Right forelimb (tissue), 1 donor: Measurements from ENCODE around the gene HTRA3.

Experiments
- DNase-seq: peaks from one replicate; pipeline ENCODE4 v3.0.0-alpha.2; 2018

HTRA3 gene

DNA sequence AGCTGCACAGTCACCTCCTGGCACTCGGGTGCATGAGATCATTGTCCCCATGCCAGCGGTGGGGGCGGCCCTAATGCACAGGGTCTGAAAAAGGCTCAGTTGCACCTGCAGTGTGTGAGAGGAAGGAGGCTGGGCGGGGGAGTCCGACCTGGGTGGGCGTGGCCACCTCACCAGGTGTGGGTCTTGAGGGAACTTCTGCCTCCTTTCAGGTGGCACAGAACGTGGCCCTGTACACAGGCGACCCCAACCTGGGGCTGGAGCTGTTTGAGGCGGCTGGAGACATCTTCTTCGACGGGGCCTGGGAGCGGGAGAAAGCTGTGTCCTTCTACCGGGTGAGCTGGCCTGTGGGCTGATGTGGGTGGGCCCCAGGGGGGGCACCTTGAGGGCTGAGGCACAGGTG is 34.3 kb upstream of the HTRA3 start:
- no peak for DNase-seq

DNA sequence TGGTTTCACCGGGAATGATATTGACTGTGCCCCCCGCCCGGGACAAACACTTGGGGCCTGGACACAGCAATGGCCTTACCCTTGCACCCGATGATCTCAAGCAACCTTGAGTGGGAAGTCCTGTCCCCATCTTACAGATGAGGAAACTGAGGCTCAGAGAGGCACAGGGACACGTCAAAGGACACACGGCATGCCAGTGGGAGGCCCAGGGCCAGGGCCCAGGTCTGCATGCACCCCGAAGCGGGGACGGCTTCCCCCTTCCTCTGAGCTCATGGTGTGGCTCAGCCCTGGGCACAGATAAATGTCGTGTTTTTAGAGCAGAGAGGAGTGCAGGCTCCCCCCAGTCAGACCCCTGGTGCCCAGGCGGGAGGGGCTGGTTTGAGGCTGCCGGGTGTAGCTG is 33.9 kb upstream of the HTRA3 start:
- DNase-seq, result no peak

DNA sequence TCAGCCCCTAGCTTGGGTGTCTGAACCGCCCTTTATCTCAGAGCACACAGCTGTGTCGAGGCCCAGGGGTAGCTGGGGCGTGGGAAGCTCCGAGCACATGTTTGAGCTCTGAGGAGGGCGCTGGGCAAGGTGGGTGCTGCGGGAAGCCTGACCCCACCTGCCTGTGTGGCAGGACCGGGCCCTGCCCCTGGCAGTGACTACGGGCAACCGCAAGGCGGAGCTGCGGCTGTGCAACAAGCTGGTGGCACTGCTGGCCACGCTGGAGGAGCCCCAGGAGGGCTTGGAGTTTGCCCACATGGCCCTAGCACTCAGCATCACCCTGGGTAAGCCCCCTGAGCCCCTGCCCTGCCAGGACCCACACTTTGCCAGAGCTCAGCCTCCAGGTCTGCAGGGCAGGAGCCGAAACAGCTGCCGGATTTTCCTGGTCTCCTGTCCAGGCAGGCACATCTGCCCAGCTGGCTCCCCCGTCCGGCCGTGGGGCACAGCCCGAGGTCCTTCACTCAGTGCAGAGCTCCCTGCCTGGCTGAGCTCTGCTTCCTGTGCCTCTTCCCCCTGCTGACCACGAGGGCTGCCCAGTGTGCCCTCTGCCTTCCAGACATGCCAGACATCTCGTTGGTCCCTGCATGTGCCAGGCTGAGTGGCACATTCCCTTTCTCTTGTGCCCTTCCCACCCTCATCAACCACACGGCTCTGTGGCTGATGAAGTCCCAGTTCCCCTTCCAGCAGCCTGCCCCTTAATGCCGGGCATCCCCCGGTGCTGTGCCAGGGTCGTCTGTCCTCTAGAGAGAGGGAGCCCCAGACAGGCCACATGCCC is 33.2 kb upstream of the HTRA3 start:
- no peak for DNase-seq

DNA sequence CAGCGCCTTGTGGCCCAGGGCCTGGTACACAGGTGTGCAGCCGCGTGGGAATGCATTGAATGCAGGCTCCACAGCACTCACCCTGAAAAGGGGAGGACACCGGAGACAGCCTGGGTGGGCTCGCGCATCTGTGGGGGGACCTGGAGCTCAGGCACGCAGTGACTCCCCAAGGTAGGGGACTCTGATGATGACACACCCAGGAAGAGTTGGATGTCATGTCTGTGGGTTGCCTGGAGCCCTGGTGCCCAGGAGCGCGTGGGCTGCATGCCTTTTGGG is 32.7 kb upstream of the HTRA3 start:
- DNase-seq, result no peak

DNA sequence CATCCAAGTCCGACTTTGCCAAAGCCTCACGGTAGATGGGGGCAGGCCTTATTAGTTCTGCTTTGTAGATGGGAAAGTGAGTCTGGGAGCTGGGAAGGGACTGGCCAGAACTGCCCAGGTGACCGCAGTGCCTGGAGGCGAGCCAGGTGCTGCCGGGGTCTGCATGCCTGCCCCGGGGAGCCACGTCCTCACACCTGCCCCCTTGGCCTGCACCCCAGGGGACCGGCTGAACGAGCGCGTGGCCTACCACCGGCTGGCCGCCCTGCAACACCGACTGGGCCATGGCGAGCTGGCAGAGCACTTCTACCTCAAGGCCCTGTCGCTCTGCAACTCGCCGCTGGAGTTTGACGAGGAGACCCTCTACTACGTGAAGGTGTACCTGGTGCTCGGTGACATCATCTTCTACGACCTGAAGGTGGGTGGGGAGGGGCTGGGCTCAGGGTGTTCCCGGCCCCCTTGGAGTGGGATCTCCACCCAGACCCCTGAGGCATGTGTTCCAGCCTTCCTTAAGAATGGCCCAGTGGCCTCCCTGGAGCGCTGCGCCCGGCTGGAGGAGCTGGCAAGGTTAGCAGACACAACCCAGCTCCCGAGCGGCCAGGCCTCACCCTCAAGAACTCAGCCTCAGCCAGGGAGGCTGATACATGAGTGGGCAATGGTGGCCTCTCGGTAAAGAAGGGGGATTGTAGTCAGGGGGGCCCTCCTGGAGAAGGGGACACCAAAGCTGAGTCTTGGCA is 32.1 kb upstream of the HTRA3 start:
- no peak for DNase-seq

DNA sequence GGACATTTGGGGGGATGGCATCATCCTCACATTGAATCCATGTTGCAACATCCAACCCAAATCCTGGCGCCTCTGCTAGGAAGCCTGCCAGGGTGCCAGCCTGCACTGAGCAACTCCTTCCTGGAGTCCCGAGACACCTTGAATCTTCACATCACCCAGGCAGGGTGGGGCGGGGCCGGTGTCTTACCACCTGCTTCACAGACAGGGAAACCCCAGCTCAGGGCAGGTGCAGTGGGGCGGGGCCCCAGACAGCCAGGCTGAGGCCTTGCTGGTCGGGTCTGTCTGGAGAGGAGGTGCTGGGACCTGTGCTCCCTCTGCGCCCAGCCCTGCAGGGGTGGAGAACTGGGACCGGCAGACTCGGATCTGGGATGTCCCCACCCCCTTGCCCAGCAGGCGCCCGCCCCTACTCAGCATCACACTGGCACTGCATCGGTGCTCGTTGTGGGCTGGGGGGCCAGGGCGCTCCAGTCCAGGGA is 31.5 kb upstream of the HTRA3 start:
- no peak for DNase-seq

DNA sequence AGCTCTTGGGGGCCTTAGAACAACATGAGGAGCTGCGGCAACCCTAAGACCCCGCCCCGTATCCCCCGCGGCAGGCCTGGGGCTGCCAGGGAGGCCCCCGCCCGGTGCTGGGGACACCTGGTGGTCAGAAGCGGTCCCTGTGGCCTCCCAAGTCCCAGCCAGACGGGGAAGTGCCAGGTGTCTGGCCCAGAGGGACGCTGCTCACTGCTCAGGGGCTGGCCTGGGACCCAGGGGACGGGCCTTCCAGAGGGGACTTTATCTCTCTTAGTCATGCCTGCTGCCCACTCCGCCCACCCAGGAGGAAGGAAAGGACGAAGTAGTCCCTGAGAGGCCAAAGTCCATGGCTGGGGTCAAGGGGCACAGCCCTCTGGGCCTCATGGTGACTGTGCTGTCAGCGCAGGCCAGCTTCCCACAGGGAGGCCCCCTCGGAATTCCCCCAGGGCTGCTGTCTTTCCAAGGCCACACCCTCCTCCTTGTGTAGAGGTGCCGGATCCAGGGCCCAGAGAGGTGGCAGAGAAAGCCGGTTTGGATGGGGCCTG is 31.0 kb upstream of the HTRA3 start:
- DNase-seq, result no peak

DNA sequence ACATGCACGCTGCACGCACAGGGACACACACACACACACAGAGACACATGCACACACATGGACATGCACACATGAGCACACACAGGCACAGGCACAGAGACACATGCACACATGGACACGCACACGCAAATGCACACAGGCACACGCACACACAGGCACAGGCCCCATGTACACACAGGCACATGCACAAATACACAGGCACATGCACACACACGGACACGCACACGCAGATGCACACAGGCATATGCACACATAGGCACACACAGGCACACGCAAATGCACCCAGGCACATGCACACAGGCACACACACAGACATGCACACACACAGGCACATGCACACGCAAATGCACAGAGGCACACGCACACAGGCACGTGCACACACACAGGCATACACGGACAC is 30.3 kb upstream of the HTRA3 start:
- no peak for DNase-seq

DNA sequence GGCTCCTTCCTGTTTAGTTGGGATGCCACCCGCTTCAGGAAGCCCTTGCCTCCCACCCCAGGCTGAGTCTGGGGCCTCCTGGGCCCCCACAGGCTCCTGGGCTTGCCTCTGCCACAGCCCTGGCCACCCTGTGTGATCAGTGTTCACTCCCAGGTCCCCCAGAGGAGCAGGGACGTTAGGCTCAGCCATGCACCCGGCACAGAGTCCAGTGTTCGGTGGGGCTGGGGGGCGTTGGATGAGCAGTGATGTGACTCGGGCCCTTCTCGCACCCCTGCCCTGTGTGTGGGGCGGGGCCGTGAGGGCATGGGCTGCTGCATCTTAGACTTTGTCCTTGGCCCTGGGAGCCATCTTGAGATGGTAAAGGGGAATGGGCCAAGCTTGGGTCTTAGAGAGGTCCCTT is 29.9 kb upstream of the HTRA3 start:
- DNase-seq, result no peak

DNA sequence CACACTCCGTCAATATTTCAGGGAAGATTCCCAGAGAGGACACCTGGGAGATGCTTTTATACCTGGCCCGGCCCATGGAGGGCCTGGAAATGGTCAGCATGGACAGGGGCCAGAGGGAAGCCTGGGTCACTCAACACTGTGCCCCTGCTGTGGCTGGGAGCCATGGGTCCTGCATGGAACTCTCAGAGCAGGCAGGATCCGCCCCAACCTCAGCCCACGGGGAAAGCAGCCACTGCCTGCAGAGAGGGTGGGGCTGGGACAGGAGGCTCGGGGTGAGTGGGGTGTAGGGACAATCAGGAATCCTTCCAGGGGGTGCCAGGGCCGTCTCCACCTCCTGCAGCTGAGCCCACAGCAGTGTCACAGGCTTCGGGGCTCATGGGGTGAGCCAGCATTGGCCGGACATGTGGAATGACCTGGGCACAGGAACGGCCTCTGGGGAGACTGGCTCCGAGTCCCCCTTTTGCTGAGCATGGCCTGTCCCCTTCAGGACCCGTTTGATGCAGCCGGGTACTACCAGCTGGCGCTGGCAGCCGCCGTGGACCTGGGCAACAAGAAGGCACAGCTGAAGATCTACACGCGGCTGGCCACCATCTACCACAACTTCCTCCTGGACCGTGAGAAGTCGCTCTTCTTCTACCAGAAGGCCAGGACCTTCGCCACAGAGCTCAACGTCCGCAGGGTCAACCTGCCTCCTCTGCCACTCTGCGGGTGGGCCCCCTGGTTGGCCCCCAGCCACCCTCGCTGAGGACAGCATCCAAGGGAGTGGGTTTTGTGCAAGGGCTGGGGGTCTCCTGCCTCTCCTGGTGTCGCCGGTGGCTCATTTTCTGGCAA is 29.1 kb upstream of the HTRA3 start:
- DNase-seq, result no peak

DNA sequence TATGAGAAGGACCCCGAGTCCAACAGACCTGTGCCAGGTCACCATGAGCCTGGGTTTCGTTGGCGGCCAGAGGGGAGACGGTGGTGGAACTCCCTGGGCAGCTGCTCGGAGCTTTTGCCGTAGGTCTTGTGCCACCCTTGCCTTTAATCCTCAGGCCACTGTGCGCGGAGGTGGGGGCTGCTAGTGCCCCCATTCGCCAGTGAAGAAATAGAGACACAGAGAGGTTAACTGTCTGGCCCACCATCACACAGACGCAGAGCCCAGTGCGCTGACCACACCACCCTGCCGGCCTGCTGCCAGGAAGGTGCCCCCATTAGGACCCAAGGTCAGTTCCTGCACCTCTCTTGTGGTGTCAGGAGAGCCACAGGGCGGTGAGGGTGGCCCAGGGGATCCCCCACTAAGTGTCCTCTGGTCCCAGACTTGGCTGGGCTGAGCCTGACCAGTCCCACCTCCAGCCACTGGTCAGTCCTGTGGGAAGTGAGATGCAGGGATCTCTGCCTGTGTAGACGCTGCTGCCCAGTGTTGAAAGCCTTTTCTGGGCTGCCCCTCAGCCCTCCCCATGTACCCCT is 28.3 kb upstream of the HTRA3 start:
- no peak for DNase-seq

DNA sequence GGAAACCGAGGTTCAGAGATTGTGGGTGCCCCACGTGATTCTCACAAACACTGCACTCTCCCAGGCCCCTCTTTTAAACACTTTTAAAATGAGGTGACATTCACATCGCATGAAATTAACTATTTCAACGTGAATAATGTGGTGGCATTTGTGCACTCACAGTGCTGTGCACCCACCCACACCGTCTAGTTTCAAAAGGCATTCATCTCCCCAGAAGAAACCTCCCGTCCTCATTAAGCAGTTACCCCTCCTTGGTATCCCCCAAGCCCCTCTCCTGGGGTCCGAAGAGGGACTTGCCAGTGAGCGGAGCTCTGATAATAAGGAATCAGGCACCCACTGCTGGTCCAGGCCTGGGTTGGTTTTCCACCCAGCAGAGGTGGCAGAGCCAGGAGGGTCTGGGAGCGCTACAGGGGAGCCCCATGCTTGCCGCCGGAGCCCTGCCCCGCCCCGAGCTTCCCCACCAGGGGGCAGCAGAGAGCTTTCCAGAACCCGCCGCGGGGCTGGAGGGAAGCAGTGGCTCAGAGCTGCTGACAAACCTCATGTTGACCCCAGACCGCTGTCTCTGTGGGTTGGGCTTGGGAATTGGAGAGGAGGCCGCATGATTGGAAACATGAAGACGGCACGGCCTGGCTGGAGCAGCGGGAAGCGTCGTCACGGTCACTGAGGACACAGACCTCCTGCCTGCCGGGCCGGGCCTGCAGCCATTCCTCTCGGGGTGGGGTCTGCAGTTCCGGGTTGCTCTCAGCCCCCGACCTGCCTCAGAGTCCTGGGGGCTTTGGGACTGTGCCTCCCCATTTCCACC is 27.5 kb upstream of the HTRA3 start:
- DNase-seq, result peak; percentile 97

DNA sequence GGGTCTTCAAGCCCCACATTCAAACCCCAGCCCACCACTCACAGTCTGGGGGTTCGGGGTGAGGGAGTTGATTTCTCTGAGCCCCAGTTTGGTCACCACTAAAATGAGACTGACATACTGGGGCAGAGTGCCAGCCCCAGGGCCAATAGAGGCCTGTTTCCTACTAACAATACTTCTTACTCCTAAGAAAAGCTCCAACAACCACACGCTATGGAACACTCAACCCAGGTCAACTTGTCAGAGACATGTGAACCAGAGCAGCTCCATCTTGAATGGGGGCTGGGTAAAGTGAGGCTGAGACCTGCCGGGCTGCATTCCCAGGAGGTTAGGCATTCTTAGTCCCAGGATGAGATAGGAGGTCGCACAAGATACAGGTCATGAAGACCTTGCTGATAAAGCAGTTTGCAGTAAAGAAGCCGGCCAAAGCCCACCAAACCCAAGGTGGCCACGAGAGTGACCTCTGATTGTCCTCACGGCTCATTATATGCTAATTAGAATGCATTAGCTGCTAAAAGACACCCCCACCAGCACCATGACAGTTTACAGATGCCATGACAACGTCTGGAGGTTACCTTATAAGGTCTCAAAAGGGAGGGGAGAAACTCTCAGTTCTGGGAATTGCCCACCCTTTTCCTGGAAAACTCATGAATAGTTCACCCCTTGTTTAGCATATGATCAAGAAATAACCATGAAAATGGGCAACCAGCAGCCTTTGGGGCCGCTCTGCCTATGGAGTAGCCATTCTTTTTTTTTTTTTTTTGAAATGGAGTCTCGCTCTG is 26.6 kb upstream of the HTRA3 start:
- DNase-seq, result no peak

DNA sequence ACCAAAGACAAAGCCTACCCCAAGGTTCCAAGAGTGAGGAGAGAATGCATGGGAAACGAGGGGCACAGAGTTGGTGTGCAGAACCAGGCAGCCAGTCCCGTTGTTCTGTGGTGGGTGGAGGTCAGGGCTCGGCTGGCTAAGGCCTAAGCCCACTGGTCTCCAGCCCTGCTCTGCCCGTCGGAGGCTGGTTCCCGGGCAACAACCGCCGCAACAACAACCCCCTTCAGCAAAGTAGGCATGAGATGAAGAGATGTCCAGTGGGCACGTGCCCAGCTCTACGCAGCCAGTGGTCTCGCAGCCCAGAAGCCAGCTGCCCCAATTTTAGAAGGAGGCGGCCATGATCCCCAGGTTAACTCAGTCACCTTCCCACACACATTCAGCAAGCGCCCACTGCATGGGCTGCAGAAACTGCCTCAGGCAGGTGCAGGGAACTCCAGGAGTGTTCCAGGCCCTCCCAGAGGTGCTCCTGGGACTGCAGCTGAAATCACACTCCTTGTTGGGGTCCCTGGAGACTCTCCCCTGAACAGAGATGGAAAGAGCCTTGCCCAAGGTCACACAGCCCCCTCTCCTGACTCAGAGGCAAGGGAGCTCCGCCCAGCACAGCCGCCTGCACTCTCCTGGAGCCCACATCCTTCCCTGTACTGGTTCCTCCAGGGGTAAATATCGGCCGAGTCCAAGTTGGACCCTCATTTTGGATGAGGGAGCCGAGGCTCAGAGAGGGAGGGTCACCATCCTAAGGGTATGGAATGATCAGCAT is 25.4 kb upstream of the HTRA3 start:
- DNase-seq, result no peak

DNA sequence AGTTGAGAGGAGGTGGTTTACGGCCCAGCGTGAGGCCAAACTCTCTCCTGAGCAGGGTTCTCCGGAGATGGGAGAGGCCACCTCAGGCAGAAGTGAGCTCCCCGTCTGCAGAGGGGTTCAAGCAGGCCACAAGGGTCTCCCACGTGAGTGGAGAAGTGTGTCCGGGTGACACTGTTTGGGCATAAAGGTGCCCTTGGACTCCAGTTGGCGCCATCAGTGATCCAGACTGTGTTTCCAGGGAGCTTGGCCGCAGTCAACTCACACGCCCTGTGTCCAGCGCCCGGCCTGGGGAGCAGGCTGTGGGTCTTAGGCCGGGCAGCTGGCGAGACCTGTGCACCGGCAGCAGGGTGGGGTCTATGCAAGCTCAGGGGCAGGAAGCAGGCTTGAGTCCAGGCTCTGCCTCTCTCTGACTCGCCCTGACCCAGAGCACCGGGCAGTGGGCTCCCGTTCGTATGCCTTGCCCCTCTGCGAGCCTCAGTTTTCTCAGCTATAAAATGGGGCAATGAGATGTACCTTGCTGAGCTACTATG is 24.6 kb upstream of the HTRA3 start:
- DNase-seq, result no peak

DNA sequence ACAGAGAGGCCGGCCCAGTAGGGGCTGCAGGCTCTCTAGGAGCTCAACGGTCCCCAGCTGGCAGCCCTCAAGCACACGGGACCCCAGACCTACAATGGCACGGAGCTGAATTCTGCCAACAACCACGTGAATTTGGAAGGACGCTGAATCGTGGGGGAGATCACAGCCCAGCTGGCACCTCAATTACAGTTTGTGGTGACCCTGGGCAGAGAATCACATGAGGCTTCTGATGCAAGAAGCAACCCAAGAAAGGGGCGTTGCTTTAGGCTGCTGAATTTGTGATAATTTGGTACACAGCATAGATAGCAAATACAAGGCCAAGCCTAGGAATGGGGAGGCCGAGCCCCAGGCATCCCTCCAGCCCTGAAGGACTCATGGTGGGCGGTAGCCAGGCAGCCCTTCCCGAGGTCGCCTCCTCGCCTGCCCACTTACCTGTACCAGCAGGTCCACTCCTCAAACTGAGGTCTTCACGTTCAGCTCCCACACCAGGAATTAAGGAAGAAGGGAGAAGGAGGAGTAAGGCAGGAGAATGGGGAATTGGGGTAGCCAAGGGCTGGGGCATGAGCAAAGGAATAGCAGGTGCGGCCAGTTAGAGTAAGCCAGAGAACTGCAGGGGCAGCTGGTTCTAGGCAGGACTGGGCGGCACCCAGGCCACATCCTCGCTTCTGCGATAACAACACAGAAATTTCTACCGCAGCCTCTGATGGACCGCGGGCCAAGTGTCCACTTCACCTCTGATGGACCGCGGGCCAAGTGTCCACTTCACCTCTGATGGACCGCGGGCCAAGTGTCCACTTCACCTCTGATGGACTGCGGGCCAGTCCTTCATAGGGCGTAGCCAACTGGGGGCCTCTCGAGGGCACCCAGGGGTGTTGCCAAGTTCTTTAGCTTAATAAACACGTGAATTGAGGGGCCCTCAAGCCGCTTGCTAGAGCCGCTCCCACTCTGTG is 23.4 kb upstream of the HTRA3 start:
- no peak for DNase-seq

DNA sequence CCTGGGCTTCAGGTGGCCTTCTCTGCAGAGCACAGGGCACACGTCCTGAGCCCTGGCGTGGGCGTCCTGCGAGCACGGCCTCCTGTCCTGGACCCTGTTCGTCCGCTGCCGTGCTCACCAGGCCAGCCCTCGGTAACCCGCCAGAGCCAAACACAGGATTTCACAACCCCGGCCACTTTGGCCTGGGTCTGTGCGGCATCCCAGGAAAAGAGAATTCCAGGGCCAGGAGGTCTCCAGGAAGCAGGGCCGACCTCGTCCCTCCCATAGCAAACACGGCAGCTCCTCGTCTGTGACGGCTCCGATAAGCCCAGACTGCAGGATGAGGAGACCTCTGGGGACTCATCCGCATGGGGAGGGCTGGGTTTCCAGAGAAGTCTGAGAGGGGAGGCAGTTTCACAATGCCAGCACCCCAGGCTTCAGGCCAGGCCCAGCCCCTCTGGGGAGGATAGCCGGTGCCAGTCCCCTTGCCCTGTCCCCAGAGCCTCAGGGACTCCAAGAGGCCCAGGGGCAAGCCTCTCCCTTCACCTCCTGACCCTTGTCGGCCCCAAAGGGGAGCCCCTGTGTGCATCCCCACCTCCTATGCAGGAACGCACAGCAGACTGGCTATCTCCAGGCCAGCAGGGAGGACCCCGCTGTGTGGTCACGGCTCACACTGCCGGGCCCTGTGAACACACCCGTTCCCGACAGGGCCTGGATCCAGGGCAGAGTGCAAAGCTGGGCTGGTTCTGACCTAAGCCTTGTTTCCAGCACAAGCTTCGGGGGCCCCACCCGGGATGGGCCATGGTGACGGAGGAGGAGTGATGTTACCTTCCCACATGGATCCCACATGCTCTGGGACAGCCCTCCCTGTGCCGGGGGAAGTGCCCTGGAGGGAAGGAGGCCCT is 22.3 kb upstream of the HTRA3 start:
- no peak for DNase-seq

DNA sequence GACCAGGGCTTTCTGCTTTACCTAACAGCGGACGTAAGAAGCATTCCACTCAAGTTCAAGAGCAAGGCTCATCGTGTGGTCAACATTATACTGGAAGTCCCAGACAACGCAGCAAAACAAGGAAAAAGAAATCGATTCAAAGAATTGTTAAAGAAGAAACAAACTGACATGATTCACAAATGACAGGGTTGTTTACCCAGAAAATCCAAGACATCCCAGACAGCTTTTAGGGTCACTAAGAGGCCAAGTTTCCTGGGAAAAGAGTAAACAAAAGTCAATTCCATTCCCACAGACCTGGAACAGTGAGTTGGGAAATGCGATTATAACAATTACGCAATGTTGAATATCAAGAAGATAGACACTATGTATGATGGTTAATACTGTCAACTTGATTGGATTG is 21.5 kb upstream of the HTRA3 start:
- no peak for DNase-seq
